ENCODE measurements around the gene LIMS1. TPM values are rescaled to one million over a fixed set of nuclear protein-coding genes. Genes with fewer than 3 reads are reported as not detected.
"Not testable (repeated sequence)": the region's sequence is repeated elsewhere in the genome, so short reads cannot be mapped to it uniquely, and the experiment has no call there.

LIMS1 gene
- total RNA-seq, 1 donor: 129 TPM

- Histone ChIP-seq H3K27ac (ENCODE audit: low read depth, low read length) (peak within 1 kb of the TSS; percentile 97), H3K79me2 (ENCODE audit: insufficient read depth, low read length) (peaks cover 43% of the 10 kb centered on the region), H3K9me3 (ENCODE audit: low read depth, low read length) (no peaks in the 10 kb centered on the region), H3K4me1 (ENCODE audit: insufficient read depth, low read length) (peaks cover 9% of the 10 kb centered on the region), H3K4me2 (ENCODE audit: insufficient read depth, low read length) (peak within 1 kb of the TSS; percentile 98), H3K36me3 (ENCODE audit: insufficient read depth, low read length) (no peaks in the 10 kb centered on the region), H3K4me3 (ENCODE audit: insufficient read depth, low read length) (peak within 1 kb of the TSS; percentile 92), H4K20me1 (ENCODE audit: insufficient read depth, low read length) (peaks cover 6% of the 10 kb centered on the region), H2AFZ (ENCODE audit: low read length) (peak within 1 kb of the TSS; percentile 97), H3K27me3 (ENCODE audit: insufficient read depth, low read length) (no peaks in the 10 kb centered on the region)
- peak; percentile 95 for DNase-seq (ENCODE audit: insufficient read length, low spot score, missing footprints)
- no peak for TF ChIP-seq CTCF (IDR thresholded peaks at IDR 0.05; ENCODE audit: extremely low read depth, low read depth, low read length)
These were observed 185.1 kb downstream of the LIMS1 start, which contains the start of gene RANBP2 for GRCh38 chr2:108719149-108720044. RANBP2 (plus strand) TSS chr2:108719482; CDS start chr2:108719607, 125 bp downstream.

- not testable (repeated sequence) for H4K20me1 ChIP-seq (ENCODE audit: insufficient read depth, low read length)
- peak; percentile 13 for DNase-seq (ENCODE audit: insufficient read length, low spot score, missing footprints)
- peaks cover 75% of the 10 kb centered on the region for H3K79me2 ChIP-seq (ENCODE audit: insufficient read depth, low read length)
These were observed 191.8 kb downstream of the LIMS1 start for GRCh38 chr2:108726048-108726447.

GRCh38 chr2:108734656-108735055 lies 200.4 kb downstream of the LIMS1 start:
- H4K20me1 ChIP-seq (ENCODE audit: insufficient read depth, low read length); H2AFZ ChIP-seq (ENCODE audit: low read length); H3K27me3 ChIP-seq (ENCODE audit: insufficient read depth, low read length); H3K4me2 ChIP-seq (ENCODE audit: insufficient read depth, low read length); H3K4me3 ChIP-seq (ENCODE audit: insufficient read depth, low read length); DNase-seq (ENCODE audit: insufficient read length, low spot score, missing footprints); H3K9me3 ChIP-seq (ENCODE audit: low read depth, low read length); H3K4me1 ChIP-seq (ENCODE audit: insufficient read depth, low read length): not testable (repeated sequence)
- Histone ChIP-seq H3K36me3 (ENCODE audit: insufficient read depth, low read length) (peaks cover 15% of the 10 kb centered on the region), H3K27ac (ENCODE audit: low read depth, low read length) (peak overlapping the region; percentile 33), H3K79me2 (ENCODE audit: insufficient read depth, low read length) (peaks cover 12% of the 10 kb centered on the region)

More at GRCh38 chr2:108726048-108726447, 191.8 kb downstream of the LIMS1 start:
- H3K27me3 ChIP-seq (ENCODE audit: insufficient read depth, low read length); H3K4me2 ChIP-seq (ENCODE audit: insufficient read depth, low read length); H2AFZ ChIP-seq (ENCODE audit: low read length); H3K4me1 ChIP-seq (ENCODE audit: insufficient read depth, low read length); H3K27ac ChIP-seq (ENCODE audit: low read depth, low read length); H3K4me3 ChIP-seq (ENCODE audit: insufficient read depth, low read length); H3K9me3 ChIP-seq (ENCODE audit: low read depth, low read length); H3K36me3 ChIP-seq (ENCODE audit: insufficient read depth, low read length): not testable (repeated sequence)

Small RNA genes lying within 50 kb of the gene (small RNA-seq; reads per million reads assigned to genes)
- gene AC010095.1: not detected

Other genes starting within 250 kb of the LIMS1 start
- 0.36 and 1.2 TPM in 2 replicates for gene SULT1C2, start 245.6 kb upstream of the LIMS1 start, total RNA-seq
- gene SULT1C4, start 156.5 kb upstream of the LIMS1 start, total RNA-seq: not detected in 2 replicates
- 39.8 and 44.2 TPM in 2 replicates for gene GCC2, start 85.3 kb upstream of the LIMS1 start, total RNA-seq
- 67.2 and 74.9 TPM in 2 replicates for gene RANBP2, start 185.0 kb downstream of the LIMS1 start, total RNA-seq

Measured in osteoblast (primary cell).